Measurements from ENCODE around the gene MACROD1.
A peak's percentile ranks its signal among the peaks of the same experiment; 100 is the strongest.

Gene MACROD1

DNA sequence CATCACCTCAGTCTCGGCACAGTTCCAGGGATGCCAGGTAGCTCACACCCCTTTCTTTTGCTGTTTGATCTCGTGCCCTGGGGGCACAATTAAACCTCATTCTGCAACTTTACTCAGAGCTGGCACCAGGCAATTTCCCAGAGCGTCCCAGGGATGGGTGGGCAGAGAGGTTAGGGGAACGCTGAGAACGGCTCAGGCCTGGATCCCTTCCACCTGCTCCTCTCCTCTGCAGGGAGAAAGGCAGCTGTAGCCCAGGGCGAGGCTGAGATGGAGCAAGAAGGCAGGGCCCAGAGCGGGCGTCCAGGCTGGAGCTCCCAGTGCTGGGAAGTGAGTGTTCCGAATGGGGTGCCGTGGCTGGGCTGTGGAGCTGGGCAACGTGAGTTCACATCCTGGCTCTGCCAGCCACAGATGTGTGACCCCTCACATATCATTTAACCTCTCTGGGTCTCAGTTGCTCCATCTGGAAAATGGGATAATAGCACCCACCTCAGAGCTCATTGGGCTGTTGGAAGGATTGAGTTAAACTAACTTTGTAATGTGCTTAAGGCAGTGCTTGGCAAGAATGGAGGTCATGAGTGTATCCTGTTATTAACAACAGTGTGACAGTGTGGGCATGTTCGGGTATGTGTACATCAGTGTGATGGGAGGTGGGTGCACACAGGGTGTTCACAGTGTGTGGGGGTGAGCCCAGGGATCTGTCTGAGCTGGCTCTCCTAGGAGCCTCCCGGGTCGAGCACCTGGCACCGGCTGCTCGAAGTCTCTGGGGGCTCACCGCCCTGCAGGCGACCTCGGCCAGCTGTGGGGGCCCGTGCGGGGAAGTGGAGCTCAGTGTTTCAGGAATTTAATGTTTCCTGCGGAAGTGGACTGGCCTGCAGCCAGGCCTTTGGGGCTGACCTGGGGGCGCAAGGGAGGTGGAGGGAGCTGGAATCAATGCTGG, 164.2 kb downstream of the MACROD1 start:
- H3K4me1 ChIP-seq (ENCODE audit: control insufficient read depth, insufficient read depth, low read length, poor library complexity, severe bottlenecking) = peaks cover 15% of the 10 kb centered on the region
- no peak overlapping the region for H3K4me3 ChIP-seq (ENCODE audit: insufficient read depth, low read depth, low read length, poor library complexity, severe bottlenecking)
- H3K36me3 ChIP-seq (ENCODE audit: control insufficient read depth, insufficient read depth, low read length) = peaks cover 20% of the 10 kb centered on the region
- no peak for DNase-seq
- no peaks in the 10 kb centered on the region for H3K27me3 ChIP-seq (replicated peaks; ENCODE audit: control insufficient read depth, insufficient read depth, low read length, poor library complexity, severe bottlenecking)
- H3K27ac ChIP-seq (ENCODE audit: insufficient read depth, low read length, poor library complexity, severe bottlenecking) = no peak overlapping the region
- no peaks in the 10 kb centered on the region for H3K9me3 ChIP-seq (ENCODE audit: control insufficient read depth, low read length)

DNA sequence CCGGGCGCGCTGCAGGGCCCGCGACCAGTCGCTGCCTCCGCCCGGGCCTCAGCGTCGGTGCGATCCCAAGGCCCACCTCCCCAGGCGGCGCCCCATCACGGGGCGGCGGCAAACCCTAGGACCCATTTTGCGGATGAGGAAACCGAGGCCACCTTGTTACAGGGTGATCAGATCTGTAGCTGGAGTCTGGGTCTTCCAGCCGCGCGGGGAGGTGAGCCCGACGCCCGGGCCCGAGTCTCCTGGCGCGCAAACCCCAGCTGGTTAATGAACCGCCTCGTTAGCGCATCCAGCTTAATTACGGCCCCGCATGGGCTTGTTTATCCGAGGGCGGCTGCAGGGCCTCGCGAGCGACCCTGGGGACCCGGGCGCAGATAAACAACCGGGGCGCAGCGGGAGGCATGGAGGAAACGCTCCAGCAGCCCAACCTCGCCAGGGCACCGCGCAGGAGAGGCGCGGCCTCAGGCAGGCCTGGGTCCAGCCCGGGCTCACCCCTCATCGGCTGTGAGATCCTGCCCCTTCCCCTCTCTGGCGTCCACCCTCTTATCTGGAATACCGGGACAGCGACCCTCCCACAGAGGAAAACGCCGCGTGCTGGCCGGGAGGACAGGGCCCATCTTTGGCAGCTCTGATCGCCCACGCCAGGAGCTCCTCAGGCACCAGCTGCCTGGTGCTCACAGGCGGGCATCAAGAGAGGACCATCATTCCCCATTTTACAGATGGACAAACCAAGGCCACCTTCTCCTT, 165.0 kb downstream of the MACROD1 start:
- no peak for DNase-seq
- no peaks in the 10 kb centered on the region for H3K9me3 ChIP-seq (ENCODE audit: control insufficient read depth, low read length)
- H3K4me1 ChIP-seq (ENCODE audit: control insufficient read depth, insufficient read depth, low read length, poor library complexity, severe bottlenecking) = peaks cover 15% of the 10 kb centered on the region
- H3K27ac ChIP-seq (ENCODE audit: insufficient read depth, low read length, poor library complexity, severe bottlenecking) = no peak overlapping the region
- no peaks in the 10 kb centered on the region for H3K27me3 ChIP-seq (replicated peaks; ENCODE audit: control insufficient read depth, insufficient read depth, low read length, poor library complexity, severe bottlenecking)
- peak overlapping the region; percentile 36 for H3K4me3 ChIP-seq (ENCODE audit: insufficient read depth, low read depth, low read length, poor library complexity, severe bottlenecking)
- H3K36me3 ChIP-seq (ENCODE audit: control insufficient read depth, insufficient read depth, low read length) = peaks cover 28% of the 10 kb centered on the region

DNA sequence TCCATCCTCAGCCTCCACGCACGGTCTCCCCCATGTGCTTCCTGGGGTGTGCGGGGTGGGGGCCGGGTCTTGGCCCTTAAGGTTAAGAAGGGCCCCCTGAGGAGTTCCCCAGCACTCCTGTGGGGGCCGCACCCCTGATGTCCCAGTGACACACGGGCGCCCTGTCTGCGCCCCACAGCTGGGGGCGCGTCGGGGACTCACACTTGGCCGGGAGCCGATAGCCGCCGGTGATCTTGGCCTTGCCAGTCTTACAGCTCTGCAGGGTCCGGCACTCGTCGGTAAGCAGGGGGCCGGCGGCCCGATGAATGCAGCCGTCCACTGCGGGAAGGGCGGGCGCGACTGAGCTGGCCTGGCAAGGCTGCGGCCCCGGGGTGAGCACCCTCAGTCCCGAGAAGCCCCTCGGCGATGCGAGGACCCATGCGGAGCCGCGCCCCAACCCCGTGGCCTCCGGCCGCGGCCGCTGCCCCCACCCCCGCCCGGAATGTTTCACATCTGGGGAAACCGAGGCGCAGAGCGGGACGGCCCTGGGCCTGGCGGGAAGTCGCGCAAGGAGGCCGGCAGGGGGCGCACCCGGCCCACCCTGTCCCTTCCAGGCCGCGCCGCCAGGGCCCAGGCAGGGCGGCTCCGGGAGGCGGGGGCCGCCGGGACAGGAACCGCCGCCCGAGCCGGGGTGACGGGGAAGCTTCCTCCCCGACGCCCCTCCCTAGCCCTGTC, 165.7 kb downstream of the MACROD1 start:
- Histone ChIP-seq H3K27me3 (replicated peaks; ENCODE audit: control insufficient read depth, insufficient read depth, low read length, poor library complexity, severe bottlenecking) (no peaks in the 10 kb centered on the region), H3K27ac (ENCODE audit: insufficient read depth, low read length, poor library complexity, severe bottlenecking) (no peak overlapping the region), H3K4me1 (ENCODE audit: control insufficient read depth, insufficient read depth, low read length, poor library complexity, severe bottlenecking) (peaks cover 15% of the 10 kb centered on the region), H3K9me3 (ENCODE audit: control insufficient read depth, low read length) (no peaks in the 10 kb centered on the region), H3K36me3 (ENCODE audit: control insufficient read depth, insufficient read depth, low read length) (peaks cover 31% of the 10 kb centered on the region), H3K4me3 (ENCODE audit: insufficient read depth, low read depth, low read length, poor library complexity, severe bottlenecking) (peak overlapping the region; percentile 48)
- DNase-seq = peak; percentile 57 to 67 (median 58)

DNA sequence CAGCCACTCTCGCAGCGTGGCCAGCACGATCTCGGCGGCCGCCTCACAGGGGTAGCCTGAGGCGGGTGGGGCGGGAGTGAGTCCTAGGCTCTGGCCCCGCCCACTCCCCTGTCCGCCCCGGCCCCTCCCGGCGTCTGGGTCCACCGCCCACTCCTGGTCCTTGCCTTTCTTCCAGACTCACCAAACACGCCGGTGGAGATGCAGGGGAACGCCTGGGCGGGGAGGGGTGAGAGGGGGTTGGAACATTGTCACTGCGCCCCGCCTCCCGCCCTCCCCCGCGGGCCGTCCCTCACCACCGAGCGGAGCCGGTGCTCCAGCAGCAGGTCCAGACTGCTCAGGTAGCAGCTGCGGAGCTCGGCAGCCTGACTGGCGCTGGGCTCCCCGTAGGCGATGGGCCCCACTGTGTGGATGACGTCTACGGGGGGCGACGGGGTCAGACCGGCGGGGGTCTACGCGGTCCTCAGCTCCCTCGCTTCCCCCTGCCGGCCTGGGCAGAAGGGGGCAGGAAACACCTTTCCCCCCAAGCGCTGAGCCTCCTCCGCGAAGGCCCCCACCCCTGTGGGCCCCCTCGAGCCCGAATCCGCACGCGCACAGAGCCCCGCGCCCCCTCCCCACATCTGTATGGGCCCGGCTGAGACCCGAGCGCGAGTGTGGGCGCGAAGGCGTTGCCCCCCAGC, 166.4 kb downstream of the MACROD1 start:
- peak overlapping the region; percentile 48 for H3K4me3 ChIP-seq (ENCODE audit: insufficient read depth, low read depth, low read length, poor library complexity, severe bottlenecking)

DNA sequence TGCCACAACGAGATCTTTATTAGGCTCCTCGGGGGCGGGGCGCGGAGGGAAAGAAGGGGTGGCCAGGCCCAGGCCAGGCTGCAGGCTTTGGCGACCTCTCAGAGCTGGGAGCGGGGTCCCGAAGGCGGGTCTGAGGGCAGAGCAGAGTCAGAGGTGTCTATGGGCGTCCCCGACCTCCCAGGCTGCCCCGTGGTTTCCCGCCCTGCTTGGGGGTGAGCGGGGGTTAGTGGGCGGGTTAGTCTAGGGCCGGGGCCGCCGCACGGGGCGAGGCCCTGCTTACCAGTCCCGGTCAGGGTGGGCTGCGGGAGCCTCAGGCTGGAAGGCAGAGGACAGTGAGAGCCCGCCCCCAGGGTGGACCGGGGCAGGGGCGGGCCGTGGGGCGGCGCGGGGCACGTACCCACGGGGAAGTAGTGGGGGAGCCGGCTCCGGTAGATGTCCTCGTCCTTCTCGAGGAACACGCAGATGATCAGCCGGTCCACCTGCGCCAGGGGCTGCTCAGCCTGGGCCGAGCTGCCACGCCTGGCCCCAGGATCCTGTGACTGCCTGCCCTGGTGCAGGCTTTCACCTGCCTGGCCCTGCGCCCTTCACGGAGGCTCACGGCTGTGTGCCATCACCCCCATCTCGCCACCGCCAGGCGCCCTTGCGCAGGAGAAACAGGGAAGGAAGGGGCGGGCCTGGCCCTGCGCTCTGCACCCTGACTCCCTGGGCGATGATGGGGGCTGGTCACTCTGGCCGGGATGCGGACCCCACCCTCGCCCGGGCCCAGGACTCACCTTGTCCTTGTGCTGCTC, 167.2 kb downstream of the MACROD1 start:
- H3K36me3 ChIP-seq (ENCODE audit: control insufficient read depth, insufficient read depth, low read length) = peaks cover 40% of the 10 kb centered on the region
- H3K4me1 ChIP-seq (ENCODE audit: control insufficient read depth, insufficient read depth, low read length, poor library complexity, severe bottlenecking) = peaks cover 15% of the 10 kb centered on the region
- no peaks in the 10 kb centered on the region for H3K27me3 ChIP-seq (replicated peaks; ENCODE audit: control insufficient read depth, insufficient read depth, low read length, poor library complexity, severe bottlenecking)
- no peak overlapping the region for H3K27ac ChIP-seq (ENCODE audit: insufficient read depth, low read length, poor library complexity, severe bottlenecking)
- no peak overlapping the region for H3K4me3 ChIP-seq (ENCODE audit: insufficient read depth, low read depth, low read length, poor library complexity, severe bottlenecking)
- H3K9me3 ChIP-seq (ENCODE audit: control insufficient read depth, low read length) = no peaks in the 10 kb centered on the region
- no peak for DNase-seq

More for the DNA sequence above, 166.4 kb downstream of the MACROD1 start:
- H3K27ac ChIP-seq (ENCODE audit: insufficient read depth, low read length, poor library complexity, severe bottlenecking) = no peak overlapping the region
- peaks cover 15% of the 10 kb centered on the region for H3K4me1 ChIP-seq (ENCODE audit: control insufficient read depth, insufficient read depth, low read length, poor library complexity, severe bottlenecking)
- peaks cover 36% of the 10 kb centered on the region for H3K36me3 ChIP-seq (ENCODE audit: control insufficient read depth, insufficient read depth, low read length)
- DNase-seq = peak; percentile 48 to 53 (median 51)
- H3K27me3 ChIP-seq (replicated peaks; ENCODE audit: control insufficient read depth, insufficient read depth, low read length, poor library complexity, severe bottlenecking) = no peaks in the 10 kb centered on the region
- no peaks in the 10 kb centered on the region for H3K9me3 ChIP-seq (ENCODE audit: control insufficient read depth, low read length)

DNA sequence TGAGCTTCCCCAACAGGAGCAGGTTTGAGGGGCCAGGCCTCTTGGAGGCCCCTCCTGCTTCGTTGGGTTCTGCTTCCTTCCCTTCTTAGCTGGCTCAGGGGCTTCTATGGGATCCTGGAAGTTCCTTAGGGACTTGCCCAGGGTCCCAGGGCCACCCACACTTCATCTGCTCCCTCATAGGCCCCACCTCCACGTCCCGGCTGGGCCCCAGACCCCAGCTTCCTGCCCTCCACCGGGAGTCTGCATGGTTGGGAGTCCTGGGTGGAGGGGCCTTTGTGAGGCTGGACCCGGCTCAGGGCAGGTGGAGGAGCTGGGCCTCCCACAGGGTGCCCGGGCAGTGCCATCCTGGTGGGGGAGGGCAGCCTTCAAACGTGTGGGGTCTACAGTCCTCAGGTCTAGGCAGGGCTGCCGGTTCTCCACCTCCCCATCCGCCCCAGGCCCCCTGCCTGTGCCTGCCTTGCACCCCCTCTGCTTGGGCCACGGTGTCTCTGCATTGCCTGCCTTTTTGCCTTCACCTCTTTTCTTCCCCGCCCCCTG, 168.0 kb downstream of the MACROD1 start:
- DNase-seq = no peak
- no peak overlapping the region for H3K4me3 ChIP-seq (ENCODE audit: insufficient read depth, low read depth, low read length, poor library complexity, severe bottlenecking)
- H3K4me1 ChIP-seq (ENCODE audit: control insufficient read depth, insufficient read depth, low read length, poor library complexity, severe bottlenecking) = peaks cover 15% of the 10 kb centered on the region
- peaks cover 42% of the 10 kb centered on the region for H3K36me3 ChIP-seq (ENCODE audit: control insufficient read depth, insufficient read depth, low read length)
- no peaks in the 10 kb centered on the region for H3K9me3 ChIP-seq (ENCODE audit: control insufficient read depth, low read length)
- no peak overlapping the region for H3K27ac ChIP-seq (ENCODE audit: insufficient read depth, low read length, poor library complexity, severe bottlenecking)
- no peaks in the 10 kb centered on the region for H3K27me3 ChIP-seq (replicated peaks; ENCODE audit: control insufficient read depth, insufficient read depth, low read length, poor library complexity, severe bottlenecking)

DNA sequence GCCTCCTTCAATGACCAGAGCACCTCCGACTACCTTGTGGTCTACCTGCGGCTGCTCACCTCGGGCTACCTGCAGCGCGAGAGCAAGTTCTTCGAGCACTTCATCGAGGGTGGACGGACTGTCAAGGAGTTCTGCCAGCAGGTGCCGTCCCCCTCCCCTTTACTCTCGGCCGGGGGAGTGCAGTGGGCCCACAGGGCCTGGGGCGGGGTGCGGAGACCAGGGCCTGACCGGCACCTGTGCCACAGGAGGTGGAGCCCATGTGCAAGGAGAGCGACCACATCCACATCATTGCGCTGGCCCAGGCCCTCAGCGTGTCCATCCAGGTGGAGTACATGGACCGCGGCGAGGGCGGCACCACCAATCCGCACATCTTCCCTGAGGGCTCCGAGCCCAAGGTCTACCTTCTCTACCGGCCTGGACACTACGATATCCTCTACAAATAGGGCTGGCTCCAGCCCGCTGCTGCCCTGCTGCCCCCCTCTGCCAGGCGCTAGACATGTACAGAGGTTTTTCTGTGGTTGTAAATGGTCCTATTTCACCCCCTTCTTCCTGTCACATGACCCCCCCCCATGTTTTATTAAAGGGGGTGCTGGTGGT, 168.7 kb downstream of the MACROD1 start:
- H3K27ac ChIP-seq (ENCODE audit: insufficient read depth, low read length, poor library complexity, severe bottlenecking) = no peak overlapping the region
- no peaks in the 10 kb centered on the region for H3K27me3 ChIP-seq (replicated peaks; ENCODE audit: control insufficient read depth, insufficient read depth, low read length, poor library complexity, severe bottlenecking)
- H3K9me3 ChIP-seq (ENCODE audit: control insufficient read depth, low read length) = no peaks in the 10 kb centered on the region
- H3K4me1 ChIP-seq (ENCODE audit: control insufficient read depth, insufficient read depth, low read length, poor library complexity, severe bottlenecking) = peaks cover 15% of the 10 kb centered on the region
- no peak overlapping the region for H3K4me3 ChIP-seq (ENCODE audit: insufficient read depth, low read depth, low read length, poor library complexity, severe bottlenecking)
- H3K36me3 ChIP-seq (ENCODE audit: control insufficient read depth, insufficient read depth, low read length) = peaks cover 42% of the 10 kb centered on the region
- no peak for DNase-seq

DNA sequence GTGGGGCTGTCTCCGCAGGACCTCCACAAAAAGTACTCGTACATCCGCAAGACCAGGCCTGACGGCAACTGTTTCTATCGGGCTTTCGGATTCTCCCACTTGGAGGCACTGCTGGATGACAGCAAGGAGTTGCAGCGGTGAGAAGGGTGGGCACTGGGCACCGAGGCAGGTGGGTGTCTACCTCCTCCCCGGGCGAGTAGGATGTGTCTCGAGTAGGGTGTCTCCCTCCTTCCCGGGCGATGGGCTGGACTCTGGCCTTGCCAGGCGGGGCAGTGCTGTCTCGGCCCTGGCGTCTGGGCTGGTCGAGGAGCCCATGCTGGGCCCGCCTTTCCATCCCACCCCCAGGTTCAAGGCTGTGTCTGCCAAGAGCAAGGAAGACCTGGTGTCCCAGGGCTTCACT, 169.4 kb downstream of the MACROD1 start:
- Histone ChIP-seq H3K4me3 (ENCODE audit: insufficient read depth, low read depth, low read length, poor library complexity, severe bottlenecking) (no peak overlapping the region), H3K9me3 (ENCODE audit: control insufficient read depth, low read length) (no peaks in the 10 kb centered on the region), H3K27me3 (replicated peaks; ENCODE audit: control insufficient read depth, insufficient read depth, low read length, poor library complexity, severe bottlenecking) (no peaks in the 10 kb centered on the region), H3K27ac (ENCODE audit: insufficient read depth, low read length, poor library complexity, severe bottlenecking) (no peak overlapping the region), H3K36me3 (ENCODE audit: control insufficient read depth, insufficient read depth, low read length) (peaks cover 49% of the 10 kb centered on the region), H3K4me1 (ENCODE audit: control insufficient read depth, insufficient read depth, low read length, poor library complexity, severe bottlenecking) (peaks cover 15% of the 10 kb centered on the region)
- DNase-seq = no peak

Data from effector memory CD4-positive, alpha-beta T cell (primary cell).